ENCODE measurements around the gene DPYD.

The DPYD gene

DNA sequence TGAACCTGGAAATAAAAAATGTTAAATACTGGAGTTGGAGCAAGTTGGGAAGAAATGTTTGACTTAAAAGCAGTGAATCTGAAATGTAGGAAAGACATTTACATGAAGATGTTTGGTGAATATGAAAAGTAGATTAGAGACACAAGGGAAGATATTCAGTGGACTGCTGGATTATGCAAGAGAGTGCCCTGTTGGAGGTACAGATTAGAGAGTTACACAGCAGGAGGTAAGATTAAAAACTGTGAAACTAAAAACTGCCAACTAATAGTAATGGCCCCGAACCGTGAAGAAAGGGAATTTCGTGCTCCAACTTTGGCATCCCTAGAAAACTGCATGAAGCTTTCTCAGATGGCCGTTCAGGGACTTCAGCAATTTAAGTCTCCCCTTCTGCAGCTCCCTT, 375.4 kb downstream of the DPYD start:
- DNase-seq (ENCODE audit: low read depth, low spot score), result no peak

DNA sequence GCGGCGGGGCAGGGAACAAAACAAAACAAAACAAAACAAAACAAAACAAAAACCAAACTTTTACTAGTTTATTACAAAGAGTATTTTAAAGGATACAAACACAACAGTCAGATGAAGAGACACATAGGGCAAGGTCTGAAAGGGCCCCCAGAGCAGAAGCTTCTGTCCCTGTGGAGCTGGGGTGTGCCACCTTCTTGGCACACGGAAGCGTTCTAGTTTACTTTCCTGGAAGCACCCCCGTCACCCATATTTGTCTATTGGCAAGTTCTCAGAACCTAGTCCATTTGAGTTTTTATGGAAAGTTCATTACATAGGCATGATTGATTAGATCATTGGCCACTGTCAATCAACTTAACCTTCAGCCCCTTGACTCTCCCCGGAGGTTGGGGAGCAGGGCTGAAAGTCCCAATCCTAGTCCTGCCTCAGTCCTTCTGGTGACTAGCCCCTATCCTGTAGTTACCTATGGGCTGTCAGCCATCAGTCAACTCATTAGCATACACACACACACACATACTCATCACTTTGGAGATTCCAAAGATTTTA, 380.4 kb downstream of the DPYD start:
- no peak for DNase-seq (ENCODE audit: low read depth, low spot score)

DNA sequence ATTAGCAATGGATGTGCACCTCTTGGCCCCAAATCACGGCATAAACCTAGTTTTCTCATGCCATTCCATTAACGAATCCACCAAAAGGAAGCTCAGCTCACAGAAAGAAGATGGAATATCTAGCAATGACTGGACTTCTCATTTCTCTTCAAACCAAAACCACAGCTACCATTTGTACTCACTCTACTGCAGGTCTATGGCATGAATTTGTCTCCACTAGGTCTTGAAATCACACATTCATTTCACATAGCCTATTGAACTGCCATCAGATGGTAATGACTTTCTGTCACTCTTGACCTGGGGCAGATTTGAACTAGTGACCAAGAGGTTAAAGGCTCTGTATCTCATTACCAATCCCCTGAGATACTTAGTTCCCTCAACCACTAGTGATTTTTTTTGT, 382.7 kb downstream of the DPYD start:
- no peak for DNase-seq (ENCODE audit: low read depth, low spot score)

DNA sequence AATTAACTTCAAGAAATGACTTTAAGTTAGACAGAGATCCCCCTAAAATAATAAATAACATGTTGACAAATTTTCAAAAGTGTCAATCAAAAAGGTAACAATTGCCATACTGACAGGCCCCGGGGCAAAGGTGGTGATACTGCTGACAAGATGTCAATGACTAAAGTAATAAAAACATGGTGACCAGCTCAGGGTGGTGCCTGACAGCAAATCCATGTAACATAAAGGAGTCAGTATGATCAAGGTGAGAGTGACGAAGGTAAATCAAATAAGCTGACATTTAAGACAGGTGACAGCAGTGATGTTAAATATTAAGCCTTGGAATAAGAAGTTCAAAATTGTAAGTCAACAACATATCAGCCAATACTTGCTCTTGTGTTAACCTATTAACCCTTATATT, 387.5 kb downstream of the DPYD start:
- DNase-seq (ENCODE audit: low read depth, low spot score), result no peak

DNA sequence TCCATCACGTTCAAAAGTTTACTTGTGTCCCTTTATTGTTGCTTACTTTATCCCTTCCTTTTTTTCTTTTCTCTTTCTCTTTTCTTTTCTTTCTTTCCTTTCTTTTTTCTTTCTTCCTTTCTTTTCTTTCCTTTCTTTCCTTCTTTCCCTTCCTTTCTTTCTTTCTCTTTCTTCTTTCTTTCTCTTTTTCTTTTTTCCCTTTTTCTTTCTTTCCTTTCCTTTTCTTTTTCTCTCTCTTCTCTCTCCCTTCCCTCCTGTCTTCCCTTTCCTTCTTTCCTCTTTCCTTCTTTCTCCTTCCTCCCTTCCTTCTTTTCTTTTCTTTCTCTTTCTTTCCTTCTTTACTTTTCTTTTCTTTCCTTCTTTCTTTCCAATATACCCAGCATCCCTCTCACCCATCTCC, 391.2 kb downstream of the DPYD start:
- no peak for DNase-seq (ENCODE audit: low read depth, low spot score)

DNA sequence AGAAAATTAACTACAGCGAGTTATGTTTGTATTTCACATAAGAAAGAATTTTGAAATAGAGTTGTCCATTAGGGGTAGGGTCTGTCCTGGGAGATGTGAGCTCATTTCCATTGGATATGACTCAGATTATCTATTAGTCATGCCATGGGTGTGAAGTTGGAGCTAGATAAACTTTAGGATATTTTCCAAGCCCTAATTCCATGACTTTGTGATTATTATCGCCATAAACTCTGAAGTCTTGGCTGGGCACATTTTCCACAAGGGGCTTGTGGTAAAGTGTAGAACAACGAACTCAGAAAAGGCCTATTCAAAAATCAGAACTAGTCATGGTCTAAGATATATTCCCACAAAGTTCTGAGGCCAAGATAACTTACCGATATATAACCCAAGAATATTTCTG, 396.6 kb downstream of the DPYD start:
- DNase-seq (ENCODE audit: low read depth, low spot score), result no peak

DNA sequence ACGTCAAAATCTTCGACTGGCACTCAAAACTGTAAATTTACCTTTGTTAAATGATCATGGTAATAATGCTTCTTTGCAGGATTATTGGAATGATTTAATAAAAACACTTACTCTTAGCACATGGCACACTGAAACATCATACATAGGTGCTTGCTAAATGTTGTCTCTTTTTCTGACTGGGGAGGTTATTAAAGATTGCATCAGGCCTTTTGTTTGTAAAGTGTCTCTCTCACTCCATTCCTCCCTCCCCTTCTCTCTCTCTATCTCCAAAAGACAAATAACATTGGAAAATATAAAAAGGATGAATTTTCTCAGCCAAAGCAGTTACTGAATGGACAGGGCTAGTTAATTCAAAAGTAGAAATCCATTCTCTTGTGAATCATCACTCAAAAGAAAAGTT, 404.2 kb downstream of the DPYD start:
- DNase-seq (ENCODE audit: low read depth, low spot score), result no peak

DNA sequence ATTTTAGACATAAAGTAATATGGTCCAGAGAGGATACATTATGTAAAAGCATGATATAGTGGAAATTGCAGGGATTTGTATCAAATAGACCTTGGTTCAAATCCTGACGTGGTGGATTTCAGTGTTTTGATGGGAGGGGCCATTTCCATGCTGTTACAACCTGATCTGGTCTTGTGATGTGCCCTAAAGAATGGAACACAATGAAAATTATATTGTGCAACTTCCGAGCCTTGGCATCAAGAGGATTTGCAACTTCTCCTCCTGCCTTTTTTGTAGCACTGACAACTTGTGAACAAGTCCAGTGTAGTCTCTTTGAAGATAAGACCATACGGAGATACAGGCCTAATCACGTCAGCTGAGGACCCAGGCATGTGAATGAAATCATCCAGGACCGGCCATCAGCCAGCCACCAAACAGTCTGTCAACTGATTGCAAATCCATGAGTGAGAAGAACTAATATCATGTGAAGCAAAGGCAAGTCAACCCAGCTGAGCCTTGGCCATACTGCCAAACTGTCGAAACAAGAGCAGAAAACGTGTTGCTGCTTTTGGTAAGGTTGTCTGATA, 412.1 kb downstream of the DPYD start:
- DNase-seq (ENCODE audit: low read depth, low spot score), result no peak

DNA sequence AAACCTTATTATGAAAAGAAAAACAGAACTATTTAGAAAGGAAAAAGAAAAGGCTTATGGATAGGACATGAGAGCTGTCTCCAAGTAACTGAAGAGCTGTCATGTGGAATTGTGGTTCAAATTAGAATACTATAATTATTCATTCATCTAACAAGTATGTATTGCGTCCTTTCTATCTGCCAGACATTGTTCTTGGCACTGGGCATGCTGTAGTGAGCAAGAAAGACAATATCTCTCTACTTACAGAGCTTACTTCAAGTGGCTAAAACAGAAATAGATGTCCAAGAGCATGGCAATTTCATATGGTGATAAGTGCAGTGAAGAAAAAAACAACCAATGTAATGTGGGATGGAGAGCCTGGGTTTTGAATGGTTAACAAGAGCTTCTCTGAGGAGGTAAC, 413.0 kb downstream of the DPYD start:
- DNase-seq (ENCODE audit: low read depth, low spot score), result no peak

DNA sequence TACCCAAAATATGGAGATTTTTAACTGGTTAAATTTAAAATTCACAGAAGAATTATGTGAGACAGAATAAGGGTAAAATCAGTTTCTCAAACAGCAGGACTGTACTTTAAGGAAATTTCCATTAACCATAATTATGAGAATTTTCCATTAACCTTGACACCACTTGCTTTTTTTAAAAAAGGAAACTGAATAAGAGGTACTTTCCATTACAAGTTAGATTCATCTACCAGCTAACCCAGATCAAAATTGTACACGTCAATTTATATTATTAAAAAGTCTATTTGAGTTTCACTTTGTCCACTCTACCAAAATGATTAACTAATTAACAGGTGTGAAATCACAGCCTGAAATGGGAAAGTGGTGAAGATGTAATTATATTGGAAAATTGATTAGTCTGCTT, 414.5 kb downstream of the DPYD start:
- no peak for DNase-seq (ENCODE audit: low read depth, low spot score)

DNA sequence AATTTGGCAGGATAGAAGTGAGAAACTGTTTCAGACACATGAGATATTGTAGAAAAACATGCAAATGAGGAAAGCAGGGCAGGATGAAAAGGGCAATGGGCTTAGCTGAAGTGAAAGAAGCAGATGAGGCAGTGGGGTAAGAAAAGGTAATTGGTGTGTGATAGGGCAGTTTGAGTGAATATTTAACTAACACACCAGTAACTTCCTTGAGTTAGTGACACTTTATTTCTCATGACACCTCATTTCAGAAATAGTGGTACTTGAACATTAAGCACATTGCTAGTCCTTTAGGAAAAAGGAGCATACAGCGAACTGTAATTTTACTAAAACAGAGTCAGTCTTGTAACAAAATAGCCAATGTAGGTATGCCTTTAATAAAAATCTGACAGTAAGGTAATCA, 415.0 kb downstream of the DPYD start:
- DNase-seq (ENCODE audit: low read depth, low spot score), result no peak

DNA sequence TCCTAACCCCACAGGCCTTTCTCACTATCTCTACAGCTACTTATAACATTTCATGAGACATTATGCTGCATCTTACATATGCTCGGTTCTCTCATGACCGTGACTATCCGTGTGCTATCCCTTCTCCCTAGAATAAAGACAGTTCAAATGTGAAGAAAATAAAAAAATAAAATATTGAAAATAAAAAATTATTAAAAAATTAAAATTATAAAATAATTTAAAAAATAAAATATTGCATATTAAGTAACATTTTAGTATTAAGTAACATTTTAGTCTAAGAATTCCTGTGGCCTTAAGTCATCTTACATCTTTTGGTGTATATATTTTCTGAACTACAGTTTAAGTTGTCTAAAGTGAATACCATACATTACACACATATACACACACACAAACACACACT, 415.5 kb downstream of the DPYD start:
- no peak for DNase-seq (ENCODE audit: low read depth, low spot score)

DNA sequence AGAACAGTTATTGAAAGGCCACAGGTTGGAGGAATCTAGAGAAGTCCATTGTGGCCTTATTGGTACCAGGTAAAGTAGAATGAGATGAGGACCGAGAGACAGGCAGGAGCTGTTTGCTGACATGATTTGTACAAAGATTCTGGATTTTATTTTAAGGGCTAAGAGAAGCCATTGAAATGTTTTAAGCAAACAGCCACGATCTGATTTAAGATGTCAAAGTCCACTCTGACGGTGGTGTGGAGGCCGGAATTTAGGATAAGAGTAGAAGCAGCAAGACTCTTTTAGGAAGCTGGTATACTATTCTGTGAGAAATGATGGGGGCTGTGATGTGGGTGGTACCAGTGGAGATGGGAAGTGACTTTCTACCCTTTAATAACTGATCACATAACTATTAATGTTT, 418.5 kb downstream of the DPYD start:
- no peak for DNase-seq (ENCODE audit: low read depth, low spot score)

DNA sequence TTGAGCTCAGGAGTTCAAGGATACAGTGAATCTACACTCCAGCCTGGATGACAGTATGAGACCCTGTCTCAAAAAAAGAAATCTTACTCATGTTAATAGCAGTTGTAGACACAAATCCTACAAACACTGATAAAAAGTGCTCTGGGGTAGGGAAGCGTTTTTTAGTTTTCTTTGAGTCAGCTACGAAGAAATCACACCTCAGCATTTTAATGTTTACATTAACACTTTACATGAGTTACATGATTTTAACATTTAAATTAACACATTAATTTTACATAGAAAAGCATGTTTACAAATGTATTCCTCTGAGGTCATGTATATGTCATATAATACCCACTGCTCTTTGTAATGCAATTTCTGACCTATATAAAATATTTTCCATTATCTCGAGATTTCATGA, 419.2 kb downstream of the DPYD start:
- DNase-seq (ENCODE audit: low read depth, low spot score), result no peak

DNA sequence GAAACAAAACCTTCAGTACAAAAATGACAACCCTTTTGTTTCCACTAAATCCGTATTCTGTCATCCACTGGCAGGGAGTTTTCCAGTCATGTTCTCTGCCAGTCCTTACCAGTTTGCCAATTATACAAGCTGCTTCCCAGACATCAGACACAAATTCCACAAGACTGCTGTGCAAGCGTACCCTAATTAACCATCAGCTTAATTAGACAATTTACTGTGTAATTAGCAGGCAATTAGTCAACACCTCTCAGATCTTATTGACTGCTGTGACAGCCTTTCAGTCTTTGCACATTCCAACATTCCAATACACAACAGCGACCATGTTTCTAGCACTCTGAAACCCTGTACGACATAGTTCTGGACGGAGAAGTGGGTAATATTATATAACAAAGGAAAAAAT, 420.1 kb downstream of the DPYD start:
- DNase-seq (ENCODE audit: low read depth, low spot score), result no peak

DNA sequence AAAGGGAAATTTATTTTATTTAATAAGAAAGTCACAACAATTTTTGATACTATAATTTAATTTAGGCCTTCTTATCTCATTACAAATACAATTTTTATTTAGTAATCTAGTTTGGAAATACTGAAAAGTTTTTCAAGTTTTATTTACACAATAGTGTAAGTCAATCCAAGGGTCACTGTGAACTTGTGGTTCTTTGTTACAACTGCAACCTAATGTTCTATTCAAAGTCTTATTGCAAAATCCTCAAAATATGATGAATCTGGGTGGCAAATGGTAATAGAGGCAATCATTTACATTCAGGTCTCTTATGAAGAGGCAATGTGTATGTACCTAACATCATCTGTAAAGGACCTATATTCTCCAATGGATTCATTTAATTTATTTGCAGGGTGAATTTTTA, 421.2 kb downstream of the DPYD start:
- no peak for DNase-seq (ENCODE audit: low read depth, low spot score)

DNA sequence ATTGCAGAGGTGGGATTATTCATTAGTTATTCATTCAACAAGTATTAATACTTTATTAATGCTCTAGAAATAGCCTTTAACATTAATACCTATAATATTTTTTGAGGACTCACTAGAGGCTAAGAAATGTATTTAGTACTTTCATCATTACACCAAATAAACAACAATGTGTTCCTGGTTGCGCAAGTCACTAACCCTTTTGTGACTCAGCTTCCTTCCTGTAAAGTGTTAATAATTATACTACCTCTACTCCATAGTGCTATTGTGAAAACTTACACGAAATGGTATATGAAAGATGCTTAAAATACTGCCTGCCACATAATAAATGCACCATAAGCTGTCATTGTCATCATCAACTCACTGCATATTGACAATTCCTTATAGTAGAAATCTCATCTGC, 431.0 kb downstream of the DPYD start:
- no peak for DNase-seq (ENCODE audit: low read depth, low spot score)

DNA sequence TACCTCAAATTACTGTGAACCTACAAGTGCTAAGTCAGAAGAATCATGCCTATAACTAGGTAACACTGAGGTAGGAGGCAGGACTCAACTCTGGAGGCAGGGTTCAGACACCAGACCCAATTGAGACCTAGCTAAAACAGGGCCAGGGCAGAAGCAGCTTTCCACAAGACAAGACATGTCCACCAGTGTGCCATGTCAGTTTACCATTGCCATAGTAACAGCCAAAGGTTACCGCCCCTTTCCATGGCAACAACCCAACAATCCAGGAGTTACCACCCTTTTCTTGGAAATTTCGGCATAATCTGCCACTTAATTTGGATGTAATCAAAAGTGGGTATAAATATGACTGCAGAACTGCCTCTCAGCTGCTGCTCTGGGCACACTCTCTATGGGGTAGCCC, 432.3 kb downstream of the DPYD start:
- DNase-seq (ENCODE audit: low read depth, low spot score), result no peak

DNA sequence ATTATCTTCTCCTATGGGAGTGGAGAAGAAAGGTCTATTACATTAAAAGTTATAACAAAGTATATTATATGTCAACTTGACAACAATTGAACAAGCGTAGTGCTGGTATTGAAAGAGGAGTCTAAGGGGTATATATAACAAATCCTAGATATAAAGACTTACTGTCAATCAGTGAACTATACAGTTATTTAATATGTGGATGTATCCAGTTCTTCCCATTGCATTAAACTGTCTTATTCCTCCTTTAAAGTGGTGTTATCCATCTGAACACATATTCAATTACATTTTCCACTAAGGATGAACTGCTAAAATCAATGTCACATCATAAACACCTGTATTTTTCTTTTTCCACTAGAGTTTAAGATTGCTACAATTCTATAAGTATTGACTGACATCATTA, 438.8 kb downstream of the DPYD start:
- DNase-seq (ENCODE audit: low read depth, low spot score), result no peak

DNA sequence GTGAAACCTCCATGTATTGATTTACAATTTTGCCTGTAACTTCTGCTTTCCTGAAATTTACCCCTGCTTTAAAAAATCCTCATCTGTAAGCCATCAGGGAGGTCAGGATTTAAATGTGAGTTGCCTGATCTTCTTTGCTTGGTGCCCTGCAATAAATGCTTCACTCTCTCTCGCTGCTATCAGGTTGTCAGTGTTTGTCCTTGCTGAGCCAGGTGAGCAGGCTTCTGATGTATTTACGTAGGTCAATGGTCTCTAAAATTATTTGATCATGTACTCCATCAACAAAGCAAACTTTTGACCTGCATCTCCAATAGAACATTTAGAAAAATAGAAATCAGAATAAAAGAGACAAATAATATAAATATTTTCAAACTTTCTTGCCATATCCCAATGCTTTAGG, 453.4 kb downstream of the DPYD start:
- no peak for DNase-seq (ENCODE audit: low read depth, low spot score)

DNA sequence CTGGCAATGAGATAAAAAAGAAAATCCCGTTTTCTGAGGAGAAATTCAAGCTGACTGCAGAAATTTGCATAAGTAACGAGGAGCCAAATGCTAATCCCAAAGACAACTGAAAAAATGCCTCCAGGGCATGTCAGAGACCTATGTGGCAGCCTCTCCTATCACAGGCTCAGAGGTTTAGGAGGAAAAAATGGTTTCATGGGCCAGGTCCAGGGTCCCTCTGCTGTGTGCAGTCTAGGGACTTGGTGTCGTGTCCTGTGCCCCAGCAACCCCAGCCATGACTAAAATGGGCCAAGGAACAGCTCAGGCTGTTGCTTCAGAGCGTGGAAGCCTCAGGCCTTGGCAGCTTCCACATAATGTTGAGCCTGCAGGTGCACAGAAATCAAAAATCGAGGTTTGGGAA, 456.5 kb downstream of the DPYD start:
- DNase-seq (ENCODE audit: low read depth, low spot score), result no peak

DNA sequence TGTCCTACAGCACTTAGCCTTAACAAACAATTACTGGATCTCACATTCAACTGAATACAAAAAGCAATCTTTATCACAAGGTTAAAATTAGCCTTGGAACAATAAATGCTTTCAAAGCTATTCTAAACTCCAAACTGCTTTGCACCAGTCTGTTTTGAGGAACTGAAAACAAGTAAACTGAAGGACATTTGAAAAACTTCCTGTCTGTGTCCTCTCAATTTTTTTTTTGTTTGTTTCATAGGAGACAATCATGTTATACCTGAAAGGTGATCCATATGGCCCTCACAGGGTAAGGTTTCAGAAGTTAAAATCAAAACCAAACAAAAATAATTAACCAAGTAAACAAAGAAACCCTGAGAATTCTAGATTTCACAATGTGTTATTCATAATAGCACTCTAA, 459.1 kb downstream of the DPYD start:
- no peak for DNase-seq (ENCODE audit: low read depth, low spot score)

DNA sequence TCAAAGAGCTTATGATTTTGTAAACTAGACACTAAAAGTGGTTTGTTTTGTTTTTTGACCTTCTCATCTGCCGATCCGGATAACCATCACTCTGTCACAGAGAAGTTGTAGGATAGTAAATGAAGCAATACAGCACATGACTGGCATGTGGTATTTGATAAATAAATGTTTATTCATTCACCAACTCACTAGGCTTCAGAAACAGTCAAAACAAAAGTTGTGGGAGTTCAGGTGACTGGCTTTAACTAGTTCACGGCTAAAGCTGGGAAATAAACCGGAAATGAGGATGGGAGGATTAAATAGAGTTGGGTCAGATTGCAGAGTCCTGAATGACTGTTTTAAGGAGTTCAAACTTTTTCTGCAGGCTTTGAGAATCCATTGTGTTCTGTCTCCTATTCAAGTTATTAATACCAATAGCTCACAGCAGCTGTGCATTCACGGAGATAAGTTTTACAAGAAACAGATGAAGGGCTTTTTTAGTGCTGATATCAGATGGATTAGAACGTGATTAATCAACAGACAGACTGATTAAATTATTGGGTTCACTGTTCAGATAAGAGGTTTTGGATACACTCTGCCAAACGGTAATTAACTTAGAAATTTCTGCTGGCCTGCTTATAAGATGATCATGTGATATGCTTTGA, 463.3 kb downstream of the DPYD start:
- no peak for DNase-seq (ENCODE audit: low read depth, low spot score)

DNA sequence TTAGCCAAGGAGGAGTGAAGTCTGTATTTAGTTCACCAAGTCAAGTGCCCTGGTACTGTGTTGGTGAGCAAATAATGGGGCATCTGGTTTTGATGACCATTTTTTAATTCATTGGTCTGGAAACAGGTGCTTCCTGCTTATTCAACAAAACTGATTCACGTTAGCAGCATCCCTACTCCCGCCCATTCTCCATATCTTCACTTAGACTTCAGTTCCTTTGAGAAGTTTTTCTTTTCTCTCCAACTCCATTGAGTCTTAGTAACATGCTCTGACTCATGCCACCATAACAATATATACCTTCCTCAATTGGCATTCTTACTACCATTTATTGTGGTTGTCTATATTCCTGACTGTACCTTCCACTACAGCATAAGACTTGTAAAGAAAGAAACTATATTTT, 468.9 kb downstream of the DPYD start:
- no peak for DNase-seq (ENCODE audit: low read depth, low spot score)
